GM18505 (cell line): ENCODE data around the gene OR10A5.
"Not testable (repeated sequence)": the region's sequence is repeated elsewhere in the genome, so short reads cannot be mapped to it uniquely, and the experiment has no call there.

ENCODE experiments used
- ATAC-seq: cut with Tn5 transposase; IDR thresholded peaks from one replicate; pipeline ENCODE4 v1.9.1; 2021; ENCODE audit not compliant: unreplicated experiment
- POLR2A ChIP-seq: IDR thresholded peaks from 4 replicates; pipeline ENCODE4 v1.6.1; 2011; ENCODE audit warnings: borderline replicate concordance; ENCODE audit not compliant: insufficient read depth, insufficient read length; ENCODE audit errors: extremely low read depth

The OR10A5 gene

DNA sequence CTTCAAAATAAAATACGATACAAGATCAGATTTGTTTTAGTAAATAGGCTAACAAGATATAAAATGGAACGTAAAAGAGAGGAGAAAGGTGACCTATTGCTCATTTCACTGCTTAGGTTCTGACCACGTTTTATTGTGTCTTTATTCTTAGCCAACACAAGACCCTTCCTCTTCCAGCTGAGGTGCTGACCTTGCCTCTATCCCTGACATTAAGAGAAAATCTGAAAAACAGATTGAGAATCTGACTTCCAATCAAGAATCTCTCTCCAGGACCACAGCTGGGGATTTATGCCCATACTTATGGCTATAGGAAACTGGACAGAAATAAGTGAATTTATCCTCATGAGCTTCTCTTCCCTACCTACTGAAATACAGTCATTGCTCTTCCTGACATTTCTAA, at the start of gene OR10A5:
TSS of gene OR10A5 (plus strand) at position 301 of the 400 bp plus-strand sequence. CDS start at position 301, 0 bp downstream.
- no peak for TF ChIP-seq POLR2A
- no peak for ATAC-seq

DNA sequence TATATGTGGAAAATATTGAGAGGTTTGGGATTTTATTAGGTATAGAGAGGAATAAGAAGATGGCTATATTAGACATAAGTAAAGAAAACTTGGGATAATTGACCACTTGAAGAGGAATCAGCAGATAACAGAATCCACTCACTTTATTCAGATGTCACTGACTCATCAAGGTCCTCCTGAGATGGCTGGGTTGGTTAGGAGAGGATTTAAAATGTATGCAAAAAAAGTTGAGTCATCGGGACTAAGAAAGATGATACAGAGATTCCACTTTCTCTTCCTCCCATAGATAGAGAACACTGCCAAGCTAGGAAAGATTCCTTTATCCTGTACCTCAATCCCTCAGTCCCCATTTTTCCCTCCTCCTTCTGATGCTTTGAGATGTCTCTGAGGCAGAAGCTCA, 46.1 kb upstream of the OR10A5 start, which contains the start of gene OR6A2:
TSS of gene OR6A2 (minus strand) at position 288 of the 400 bp plus-strand sequence. CDS start 3,981 bp downstream, outside the sequence.
- no peak for TF ChIP-seq POLR2A
- no peak for ATAC-seq

GRCh38 chr11:6801075-6801474, 44.4 kb upstream of the OR10A5 start:
- not testable (repeated sequence) for ATAC-seq

- peak; percentile 90 for ATAC-seq
- TF ChIP-seq POLR2A = no peak
These were observed 33.0 kb upstream of the OR10A5 start for GRCh38 chr11:6812390-6813005.

DNA sequence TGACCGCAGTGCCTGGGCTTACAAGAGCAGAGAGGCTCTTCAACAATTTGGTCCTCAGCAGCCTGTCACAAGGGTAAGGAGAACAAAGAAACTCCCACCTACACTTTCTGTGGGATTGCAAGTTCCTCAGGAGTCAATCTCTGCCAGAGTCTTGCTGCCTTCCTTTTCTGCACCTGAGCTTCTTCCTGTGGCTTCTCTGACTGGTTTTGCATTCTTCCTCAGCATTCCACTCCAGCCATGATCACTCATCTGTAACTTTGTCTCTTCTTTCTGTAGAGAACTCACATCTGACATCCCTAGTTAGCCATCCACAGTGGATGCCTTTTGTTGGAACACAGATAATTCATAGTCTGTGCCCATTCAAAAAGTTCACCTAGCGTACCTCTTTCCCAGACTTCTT, 31.8 kb upstream of the OR10A5 start:
- TF ChIP-seq POLR2A = no peak

DNA sequence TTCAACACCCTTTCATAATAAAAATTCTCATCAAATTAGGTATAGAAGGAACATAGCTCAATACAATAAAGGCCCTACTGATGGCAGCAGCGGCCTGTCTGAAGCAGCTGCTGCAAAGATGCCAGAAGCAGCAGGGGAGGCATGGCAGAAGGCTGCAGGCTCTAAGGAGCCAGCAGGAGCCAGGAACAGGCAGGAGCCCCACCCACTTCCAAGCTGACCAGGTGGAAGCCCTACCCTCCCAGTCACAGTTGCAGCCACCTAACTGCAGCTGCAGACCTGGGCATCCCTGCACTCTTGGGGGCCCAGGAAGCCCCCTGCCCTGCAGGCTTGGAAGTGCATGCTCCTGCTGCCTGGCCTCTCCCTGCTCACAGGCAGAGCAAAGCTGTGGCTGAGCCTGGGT, 27.8 kb upstream of the OR10A5 start:
- TF ChIP-seq POLR2A = no peak
- ATAC-seq = no peak

More for the DNA sequence above, 31.8 kb upstream of the OR10A5 start:
- ATAC-seq = no peak

GRCh38 chr11:6818967-6819366, 26.5 kb upstream of the OR10A5 start:
- no peak for ATAC-seq
- TF ChIP-seq POLR2A = no peak

- no peak for TF ChIP-seq POLR2A
- no peak for ATAC-seq
These were observed 21.2 kb upstream of the OR10A5 start for GRCh38 chr11:6824136-6824823.

DNA sequence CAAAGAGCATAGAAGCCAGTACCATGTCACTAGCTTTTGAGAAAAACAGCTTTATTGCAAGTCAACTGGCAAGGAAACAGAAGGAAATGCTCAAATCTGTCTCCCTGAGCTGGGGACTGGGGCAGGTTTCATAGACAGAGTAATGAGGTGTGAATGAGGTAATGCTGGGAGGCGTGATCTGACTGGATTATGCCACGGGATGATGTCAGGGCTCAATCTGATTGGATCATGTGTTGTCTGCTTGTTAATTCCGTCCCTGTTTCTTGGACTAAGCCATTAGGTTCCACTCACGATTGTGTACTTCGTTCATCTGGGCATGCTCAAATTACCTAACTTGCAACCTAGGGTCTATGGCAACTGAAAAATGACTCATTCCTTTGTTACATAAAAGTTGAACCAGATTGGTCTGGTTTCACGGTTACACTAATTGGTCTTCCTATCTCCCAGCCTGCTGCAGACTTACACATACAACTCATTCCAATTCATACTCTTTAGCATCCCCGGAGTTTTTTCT, 20.2 kb upstream of the OR10A5 start:
- no peak for ATAC-seq
- TF ChIP-seq POLR2A = no peak

GRCh38 chr11:6828103-6828502, 17.4 kb upstream of the OR10A5 start:
- no peak for ATAC-seq

GRCh38 chr11:6833356-6833755, 12.1 kb upstream of the OR10A5 start:
- no peak for ATAC-seq
- TF ChIP-seq POLR2A = no peak

More at GRCh38 chr11:6828103-6828502, 17.4 kb upstream of the OR10A5 start:
- no peak for TF ChIP-seq POLR2A

DNA sequence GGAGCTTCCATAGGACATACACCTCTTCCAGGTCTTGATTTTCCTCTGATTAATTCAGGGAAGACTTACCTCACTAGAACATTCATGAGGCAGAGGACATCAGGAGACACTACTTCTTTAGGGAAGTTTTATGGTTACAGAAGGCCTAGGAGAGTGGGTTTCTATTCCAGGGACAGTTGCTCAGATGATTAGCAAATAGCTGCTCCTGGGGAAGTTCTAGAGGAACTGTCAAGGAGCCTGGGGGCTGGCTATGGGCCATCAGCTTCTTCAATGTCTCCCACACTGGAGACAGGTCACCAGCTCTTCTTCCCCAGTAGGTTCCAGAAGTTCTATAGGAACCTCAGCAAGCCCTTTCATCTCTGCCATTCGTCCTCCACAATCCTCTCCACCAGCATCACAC, 11.5 kb upstream of the OR10A5 start:
- TF ChIP-seq POLR2A = no peak
- no peak for ATAC-seq

GRCh38 chr11:6841694-6842093, 3.8 kb upstream of the OR10A5 start:
- ATAC-seq = no peak

DNA sequence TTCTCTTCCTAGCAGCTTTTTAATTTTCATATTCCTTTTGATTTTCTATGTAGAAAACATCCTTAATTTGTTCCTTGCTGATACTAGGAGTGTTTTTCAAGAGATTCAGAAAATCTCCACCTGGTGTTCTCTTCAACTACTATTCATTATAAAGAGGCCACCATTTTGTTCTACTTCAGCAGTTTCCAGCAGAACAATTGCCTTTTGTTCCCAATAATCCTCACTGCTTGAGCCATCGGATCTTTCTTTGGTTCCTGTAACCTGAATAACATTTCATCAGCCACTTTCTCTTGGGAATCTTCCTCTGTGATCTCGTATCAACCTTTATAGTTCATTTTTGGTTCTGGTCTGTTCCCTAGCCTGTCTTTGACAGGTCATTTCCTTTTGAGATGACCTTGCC, 1.8 kb upstream of the OR10A5 start:
- no peak for TF ChIP-seq POLR2A

More at GRCh38 chr11:6841694-6842093, 3.8 kb upstream of the OR10A5 start:
- TF ChIP-seq POLR2A = no peak

More for the DNA sequence above, 1.8 kb upstream of the OR10A5 start:
- ATAC-seq = no peak
